HG03469 (cell line): Measurements from ENCODE around the gene BTBD17.

ENCODE experiments used
- ATAC-seq: cut with Tn5 transposase; IDR thresholded peaks from one replicate; pipeline ENCODE4 v1.9.1; 2021; ENCODE audit warnings: mild to moderate bottlenecking, moderate library complexity, moderate number of reproducible peaks; ENCODE audit not compliant: unreplicated experiment

The BTBD17 gene

DNA sequence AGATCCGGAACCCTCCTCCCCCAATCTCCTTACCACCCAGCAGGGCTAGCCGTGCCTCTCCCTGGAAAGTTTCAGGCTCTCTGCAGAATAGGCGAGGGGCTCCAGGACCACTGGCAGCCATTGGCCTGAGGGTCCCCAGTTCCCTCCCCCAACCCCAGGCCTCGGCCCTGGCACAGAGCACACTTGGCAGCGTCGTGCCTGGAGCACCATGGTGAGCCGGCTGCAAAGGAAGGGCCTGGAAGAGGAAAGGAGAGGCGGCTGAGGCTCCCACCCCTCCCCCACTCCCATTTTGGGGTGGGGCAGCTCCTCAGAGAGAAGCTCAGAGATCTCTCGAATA lies 369 bp upstream of the BTBD17 start:
- ATAC-seq, result no peak

DNA sequence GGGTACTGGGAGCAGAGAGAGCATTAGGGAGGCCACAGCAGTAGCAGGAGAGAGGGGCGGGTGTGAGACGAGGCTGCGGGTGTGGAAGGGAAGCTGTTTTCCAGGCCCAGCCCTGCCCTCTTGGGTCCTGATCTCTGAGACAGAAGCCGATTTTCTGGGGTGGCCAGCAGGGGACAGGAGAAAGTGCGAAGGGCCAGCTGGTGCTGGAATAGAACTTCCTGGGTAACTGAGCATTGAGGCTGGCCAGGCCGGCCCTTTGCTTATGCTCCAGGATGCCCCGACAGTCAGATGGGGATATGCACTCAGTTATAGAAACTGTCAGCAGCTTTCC lies 804 bp downstream of the BTBD17 start:
- no peak for ATAC-seq

DNA sequence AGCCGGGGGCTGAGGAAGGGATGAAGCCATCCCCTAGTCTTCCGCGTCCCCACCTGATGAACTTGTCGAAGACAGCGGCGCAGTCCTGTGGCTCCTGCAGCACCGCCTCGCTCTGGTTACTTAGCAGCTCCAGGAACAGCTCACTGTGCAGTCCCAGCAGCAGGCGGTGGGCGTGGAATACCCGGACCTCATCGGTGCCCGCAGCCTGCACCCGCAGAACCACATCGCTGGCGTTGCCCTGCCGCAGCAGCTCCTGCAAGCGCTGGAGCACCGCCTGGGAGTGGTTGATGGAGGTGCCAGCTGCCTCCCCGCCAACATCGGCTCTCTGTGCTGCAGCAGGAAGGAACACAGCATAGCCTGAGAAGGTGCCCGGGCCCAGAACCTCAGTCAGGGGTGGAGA lies 1.8 kb downstream of the BTBD17 start:
- no peak for ATAC-seq

DNA sequence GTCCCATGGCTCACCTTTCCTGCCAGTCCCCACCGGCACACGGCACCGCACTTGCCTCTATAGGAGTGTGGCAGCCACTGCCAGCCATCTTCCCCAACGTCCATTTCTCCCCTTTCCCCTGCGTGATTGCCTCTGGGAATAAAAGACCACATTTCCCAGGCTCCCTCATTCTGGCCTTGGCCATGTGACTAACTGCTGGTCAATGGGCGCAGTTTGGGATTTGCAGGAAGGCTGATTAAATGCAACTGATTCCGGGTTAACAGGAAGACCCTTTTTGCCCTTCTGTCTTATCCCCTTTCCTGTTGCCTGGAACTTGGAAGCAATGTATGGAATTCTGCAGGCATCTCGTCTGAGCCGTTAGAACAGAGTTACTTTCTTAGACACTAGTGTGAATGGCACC lies 3.0 kb downstream of the BTBD17 start:
- ATAC-seq, result no peak

DNA sequence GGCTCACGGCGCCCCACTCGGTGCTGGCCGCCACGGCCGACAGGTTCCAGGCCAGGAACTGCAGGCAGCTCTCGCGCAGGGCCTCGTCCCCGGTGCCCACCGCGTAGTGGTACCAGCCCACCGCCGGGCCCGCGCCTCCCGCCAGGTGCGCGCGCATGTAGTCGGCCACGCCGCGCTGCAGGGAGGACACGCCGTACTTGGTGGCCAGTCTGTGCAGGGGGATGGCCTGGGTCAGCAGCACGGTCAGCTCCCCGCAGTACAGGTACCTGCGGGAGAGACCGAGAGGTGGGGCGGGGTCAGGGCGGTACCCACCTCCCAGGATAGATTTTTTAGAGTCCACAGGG lies 4.2 kb downstream of the BTBD17 start:
- ATAC-seq, result no peak

DNA sequence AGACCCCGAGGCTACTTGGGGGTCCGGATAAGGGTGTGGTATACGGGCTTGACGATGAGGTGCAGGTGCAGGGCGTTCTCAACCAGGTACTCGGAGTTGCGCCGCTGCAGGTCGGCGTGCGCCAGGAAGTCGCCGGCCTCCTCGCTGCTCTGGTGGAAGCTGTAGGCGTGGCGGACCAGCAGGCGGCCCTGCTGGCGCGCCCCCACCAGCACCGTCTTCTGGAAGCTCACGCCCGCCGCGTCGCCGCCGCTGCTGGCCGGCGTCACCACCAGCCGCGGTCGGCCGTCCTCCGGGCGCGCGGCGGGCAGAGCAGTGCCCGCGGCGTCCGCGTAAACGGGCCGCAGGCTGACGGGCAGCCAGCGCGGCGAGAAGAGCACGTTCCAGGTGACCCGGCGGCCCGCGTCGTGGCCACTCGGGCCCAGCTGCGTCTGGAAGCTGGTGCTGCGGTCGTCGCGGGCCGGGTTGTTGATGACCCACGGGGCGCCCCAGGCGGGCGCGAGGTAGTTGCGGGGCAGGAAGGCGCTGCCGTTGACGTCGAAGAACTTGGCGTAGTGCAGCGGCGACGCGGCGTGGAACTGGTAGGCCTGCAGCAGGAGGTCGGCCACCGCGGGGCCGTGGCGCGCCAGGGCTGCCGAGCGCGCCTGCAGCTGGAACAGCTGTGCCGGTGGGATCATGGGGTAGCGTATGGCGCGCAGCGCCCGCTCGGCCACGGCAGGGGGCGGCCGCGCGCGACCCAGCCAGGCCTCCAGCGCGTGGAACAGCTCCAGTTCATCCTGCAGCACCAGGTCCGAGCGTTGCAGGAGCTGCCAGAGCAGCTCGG lies 4.8 kb downstream of the BTBD17 start:
- ATAC-seq, result no peak

DNA sequence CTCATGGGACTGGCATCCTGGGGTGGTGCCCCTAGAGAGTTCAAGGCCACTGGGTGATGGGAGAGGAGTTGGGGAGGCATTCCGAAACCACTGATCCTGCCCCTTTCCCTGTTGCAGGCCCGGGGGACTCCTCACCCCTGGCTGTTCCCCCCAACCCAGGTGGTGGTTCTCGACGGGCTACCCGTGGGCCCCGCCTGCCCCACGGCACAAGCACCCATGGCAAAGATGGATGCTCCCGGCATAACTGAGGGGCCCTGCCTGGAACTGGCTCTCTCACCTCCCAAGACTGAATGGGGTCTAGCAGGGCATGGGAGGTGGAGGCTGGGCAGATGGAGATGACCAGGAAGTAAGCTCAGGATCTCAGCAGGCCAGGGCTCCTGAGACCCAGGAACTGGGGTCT lies 6.6 kb downstream of the BTBD17 start:
- ATAC-seq, result no peak

DNA sequence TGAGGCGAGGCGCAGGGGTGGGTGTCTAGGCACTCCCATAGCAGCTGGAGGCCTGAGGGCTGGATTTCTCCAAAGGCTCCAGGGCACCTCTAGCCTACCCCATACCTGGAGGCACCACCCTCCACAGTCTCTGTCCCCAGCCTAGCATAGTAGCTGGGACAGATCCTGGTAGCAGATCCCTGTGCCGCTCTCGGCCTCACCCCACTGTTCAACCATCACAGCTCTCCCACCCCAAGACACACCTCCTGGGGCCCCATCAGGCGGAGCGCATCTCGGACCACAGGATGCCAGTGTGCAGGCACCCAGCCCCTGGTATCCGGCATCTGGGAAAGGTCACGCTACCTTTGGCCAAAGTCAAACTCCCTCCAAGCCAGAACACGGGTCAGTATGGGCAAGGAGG lies 7.1 kb downstream of the BTBD17 start:
- no peak for ATAC-seq

DNA sequence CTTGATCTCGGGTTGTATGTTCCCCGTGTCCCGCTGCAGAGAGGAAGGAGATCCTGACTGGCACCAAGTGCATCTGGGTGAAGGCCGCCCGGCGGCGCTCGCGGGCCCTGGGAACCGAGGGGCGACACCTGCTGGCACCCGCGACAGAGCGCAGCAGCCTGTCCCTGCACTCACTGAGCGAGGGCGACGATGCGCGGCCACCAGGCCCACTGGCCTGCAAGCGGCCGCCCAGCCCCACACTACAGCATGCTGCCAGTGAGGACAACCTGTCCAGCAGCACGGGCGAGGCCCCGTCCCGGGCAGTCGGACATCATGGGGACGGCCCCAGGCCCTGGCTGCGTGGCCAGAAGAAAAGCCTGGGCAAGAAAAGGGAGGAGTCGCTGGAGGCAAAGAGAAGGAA lies 7.5 kb downstream of the BTBD17 start:
- ATAC-seq, result no peak

DNA sequence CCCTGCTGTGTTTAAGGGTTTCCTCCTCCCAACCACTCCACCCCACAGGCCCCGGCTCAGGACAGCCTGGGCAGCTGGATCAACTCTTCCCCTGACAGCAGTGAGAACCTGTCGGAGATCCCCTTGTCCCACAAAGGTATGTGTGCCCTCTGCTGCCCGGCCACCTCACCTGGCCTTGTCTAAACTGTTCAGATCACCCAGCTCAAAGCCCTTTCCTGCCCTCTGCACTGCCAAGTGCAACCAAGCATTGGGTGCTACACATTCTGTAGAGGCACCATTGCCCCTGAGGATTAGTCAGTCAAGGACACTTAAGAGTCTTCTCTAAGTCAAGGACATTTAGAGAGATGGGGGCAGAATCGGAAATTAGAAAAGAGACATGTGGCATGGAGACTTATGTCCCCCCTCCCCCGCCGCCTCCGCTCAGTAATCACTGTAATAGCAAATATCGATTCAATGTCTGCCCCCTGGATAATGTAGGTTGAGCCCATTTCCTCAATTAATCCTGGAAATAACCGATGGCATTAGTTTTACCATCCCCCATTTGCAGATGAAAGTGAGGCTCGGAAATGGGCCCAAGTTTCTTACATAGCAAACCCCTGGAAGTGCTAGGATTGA lies 8.1 kb downstream of the BTBD17 start:
- ATAC-seq, result no peak

DNA sequence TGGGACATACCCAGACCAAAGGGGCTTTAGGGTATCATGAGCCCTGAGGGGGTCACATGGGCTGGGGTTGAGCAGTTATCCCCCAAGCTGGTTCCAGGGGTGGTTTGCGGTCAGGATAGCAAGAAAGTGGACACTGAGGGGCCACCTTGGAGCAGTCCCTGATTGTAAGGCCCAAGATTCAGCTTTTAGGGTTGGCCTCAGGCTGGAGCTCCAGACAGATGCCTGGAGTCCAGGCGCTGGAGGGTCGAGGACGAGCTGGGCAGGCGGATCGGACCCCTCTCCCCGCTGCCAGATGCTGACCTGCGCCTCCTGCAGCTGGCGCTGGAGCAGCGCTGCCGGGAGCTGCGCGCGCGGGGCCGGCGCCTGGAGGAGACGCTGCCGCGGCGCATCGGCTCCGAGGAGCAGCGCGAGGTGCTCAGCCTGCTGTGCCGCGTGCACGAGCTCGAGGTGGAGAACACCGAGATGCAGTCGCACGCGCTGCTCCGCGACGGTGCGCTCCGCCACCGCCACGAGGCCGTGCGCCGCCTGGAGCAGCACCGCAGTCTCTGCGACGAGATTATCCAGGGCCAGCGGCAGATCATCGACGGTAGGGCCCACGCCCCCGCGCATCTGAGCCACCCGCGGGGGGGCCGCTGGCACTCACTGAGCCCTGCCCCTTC lies 10.0 kb downstream of the BTBD17 start:
- no peak for ATAC-seq

DNA sequence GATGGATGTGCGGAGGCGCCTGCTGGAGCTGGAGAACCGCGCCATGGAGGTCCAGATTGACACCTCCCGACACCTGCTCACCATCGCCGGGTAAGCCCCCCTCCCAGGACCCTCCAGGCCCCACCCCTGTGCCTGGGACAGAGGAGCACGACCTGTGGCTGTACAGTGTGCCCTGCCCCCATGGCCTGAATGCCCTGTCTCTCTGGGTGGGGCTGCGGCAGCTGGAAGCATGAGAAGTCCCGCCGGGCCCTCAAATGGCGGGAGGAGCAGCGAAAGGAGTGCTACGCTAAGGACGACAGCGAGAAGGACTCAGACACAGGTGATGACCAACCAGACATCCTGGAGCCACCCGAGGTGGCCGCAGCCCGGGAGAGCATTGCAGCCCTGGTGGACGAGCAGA lies 11.2 kb downstream of the BTBD17 start:
- ATAC-seq, result no peak

DNA sequence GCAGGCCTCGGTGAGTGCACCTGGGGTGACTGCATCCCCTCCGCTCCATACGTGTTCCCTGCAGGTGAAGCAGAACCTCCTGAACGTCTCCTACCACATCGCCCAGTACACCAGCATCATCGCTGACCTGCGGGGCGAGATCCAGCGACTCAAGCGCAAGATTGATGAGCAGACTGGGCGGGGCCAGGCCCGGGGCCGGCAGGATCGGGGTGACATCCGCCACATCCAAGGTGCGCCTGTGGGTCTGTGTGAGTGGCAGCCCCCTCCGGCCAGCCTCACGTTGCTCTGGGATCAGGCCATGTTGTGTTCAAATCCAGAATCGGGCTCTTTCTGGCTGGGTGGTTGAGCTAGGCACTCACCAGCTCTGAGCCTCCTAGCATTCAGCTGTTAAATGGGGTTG lies 12.5 kb downstream of the BTBD17 start:
- no peak for ATAC-seq

DNA sequence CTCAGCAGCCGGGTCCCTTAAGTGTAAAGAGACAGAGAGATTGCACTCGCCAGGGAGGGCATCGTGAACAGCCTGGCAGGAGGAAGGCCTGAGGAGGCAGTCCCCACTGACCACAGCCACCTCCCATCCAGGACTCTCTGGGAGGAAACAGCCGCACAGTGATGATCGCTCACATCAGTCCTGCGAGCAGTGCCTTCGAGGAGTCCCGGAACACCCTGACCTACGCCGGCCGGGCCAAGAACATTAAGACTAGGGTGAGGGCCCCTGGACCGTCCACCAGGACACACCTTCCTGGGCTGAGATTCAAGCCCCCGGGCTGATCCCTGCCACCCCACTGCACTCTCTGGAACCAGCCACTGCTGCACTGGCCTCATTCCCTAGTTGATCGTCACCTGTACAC lies 14.0 kb downstream of the BTBD17 start:
- ATAC-seq, result no peak

DNA sequence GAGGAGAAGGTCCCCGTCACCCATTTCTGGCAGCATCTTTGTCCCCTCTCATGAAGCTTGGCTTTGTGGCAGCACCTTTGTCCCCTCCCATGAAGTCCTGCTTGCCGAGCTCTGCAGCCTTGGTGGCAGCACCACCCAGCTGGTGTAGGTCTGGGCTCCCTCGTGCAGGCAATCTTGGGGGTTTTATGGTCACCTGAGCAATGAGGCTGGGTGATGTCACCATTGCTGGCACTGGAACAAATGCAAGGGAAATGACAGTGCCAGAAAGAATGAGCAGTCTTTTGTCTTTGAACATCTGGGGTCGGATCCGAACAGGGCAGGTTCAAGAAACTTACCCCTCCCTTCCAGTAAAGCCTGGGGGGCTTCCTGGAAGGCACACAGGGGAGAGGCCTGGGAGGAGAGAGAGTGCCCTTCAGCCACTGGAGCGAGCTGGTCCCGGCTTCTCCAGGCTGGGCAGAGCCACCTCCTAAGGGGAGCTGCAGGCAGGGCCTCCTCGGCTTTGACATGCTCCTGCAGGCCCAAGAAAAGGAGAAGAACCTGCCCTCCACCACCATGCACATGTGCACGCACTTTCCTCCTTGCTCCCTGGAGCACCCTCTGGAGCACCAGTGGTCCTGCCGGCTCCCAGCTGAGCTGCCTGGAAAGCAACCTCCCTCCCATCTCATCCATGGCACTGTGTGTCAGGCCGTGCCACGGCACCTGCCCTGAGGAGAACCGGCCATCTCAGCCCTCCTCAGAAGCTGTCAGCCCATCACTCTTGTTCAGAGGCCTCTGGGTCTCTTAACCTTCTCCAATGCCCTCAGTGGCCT lies 16.0 kb downstream of the BTBD17 start:
- ATAC-seq, result no peak

DNA sequence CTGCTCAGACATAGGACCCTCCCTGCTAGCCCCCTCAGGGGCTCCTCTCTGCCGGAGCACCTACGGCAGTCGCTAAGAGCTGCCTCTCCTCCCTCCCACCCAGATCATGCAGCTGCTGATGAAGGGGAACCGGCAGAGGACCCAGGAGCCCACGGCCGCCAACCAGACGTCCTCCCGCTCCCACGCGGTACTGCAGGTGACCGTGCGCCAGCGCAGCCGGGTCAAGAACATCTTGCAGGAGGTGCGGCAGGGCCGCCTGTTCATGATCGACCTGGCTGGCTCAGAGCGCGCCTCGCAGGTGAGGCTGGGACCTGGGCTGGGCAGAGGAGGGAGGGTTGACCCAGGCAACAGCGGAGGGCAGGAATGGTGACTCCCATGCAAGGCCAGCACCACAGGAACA lies 17.0 kb downstream of the BTBD17 start:
- no peak for ATAC-seq

DNA sequence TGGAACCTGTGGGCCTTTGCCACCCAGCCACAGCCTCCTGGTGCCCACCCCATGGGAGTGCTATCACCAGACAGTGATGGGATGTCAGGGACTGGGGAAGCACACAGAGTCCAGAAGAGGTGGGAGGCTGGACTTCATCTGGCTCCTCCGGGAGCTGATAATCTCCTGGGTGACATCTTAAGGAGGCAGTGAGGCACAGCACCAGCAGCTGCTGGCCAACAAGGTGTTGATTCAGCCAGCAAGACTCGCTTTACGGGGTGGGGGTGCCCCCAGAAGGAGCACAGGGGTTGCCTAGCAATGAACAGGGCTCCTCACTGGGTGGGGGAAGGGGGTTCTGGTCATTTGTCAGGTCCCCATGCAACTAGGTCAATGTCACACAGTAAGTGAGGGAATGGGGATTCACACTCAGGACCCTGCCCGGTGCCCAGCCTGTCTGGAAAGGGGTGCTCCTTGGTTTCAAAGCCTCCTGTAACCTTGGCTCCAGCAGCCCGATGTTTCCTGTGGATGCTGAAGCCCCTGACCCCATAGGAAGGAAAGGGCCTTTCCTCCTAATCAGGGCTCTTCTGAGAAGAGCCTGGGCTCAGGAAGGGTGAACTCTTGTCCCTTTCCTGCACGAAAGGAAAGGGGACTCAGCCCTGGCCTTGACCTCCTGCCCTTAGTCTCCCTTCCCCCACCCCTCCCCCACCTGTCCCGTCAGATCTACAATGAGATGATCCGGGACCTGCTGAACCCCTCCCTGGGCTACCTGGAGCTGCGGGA lies 18.0 kb downstream of the BTBD17 start:
- no peak for ATAC-seq

DNA sequence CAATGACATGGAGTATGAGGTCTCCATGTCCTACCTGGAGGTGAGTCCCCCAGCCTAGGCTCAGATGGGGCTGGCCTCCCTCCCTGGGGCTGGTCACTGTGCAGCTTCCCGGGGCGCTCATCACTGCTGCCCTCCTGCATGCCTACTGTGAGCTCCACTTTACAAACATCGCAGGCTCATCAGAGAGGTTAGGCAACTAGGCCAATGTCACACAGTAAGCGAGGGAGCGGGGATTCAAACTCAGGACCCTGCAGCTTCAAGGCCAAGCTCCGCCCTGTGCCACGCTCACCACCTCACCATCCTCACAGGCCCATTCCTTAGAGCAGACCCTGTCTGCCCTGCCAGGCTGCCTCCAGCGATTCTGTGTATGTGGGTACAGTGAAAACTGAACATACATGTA lies 18.5 kb downstream of the BTBD17 start:
- no peak for ATAC-seq

DNA sequence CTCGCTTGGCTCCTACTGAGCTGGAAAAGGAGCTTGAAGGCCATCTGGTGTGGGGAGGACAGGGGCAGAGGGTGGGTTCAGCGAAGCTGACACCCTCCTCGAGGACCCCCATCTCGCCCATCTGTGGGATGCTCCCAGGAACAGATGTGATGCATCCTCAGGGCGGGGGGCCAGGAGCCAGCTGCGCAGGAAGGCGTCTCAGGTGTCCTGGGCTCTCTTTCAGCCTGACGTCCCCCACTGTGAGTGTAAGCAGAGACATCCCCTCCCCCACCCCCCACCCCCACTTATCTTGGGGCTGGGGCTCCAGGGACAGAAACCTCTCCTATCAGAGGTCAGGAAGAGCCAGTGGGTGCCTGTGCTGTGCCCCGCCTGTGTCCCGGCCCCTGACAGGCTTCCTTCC lies 19.4 kb downstream of the BTBD17 start:
- ATAC-seq, result no peak

DNA sequence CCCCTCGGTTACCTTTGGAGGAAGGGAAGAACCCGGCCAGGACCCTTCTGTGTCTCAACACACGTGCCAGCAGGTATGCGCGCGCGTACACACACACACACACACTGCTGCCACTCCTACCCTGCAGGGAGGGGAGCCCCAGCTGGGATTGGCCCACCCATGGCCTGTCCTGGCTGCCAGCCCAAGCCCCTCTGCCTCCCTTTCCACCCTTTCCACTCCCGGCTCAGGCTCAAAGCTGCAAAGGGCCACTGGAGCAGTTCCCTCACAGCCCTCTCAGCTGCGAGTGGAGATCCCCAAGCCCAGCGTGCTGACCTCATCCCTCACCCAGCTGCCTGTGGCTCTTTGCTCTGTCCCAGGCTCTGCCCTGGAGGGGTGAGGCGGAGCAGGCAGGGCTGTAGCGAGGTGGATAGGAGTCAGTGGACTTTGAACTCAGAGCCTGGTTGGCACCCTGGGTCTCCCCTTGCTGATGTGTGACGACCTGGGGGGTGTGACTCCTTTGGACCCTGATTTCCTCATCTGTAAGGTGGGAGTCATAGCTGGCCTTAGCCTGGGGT lies 21.1 kb downstream of the BTBD17 start:
- ATAC-seq, result no peak
